Endothelial cell of umbilical vein (primary cell): ENCODE data around the gene MALAT1. TPM values are rescaled to one million over a fixed set of nuclear protein-coding genes. Genes with fewer than 3 reads are reported as not detected.

ENCODE experiments used
- BruUV-seq: library from RNA; stranded (reverse); fragments of 400-500 nt; replicated peaks from 2 replicates; lab custom pipeline; 2021; lab: Mats Ljungman, UMichigan
- CTCF ChIA-PET: fragments of 300-600, 350-600 bp; sonication (Branson Sonifier 250); formaldehyde crosslinking; loops from one replicate; lab custom pipeline; 2021; ENCODE audit warnings: antibody characterized with exemption, inconsistent platforms; lab: Charles Lee
- POLR2A ChIA-PET: fragments of 300-600, 350-600 bp; sonication (Branson Sonifier 250); formaldehyde crosslinking; loops from one replicate; lab custom pipeline; 2021; ENCODE audit warnings: antibody characterized with exemption, inconsistent platforms; lab: Charles Lee
- DNase-seq: peaks from one replicate; pipeline ENCODE4 v3.0.0-alpha.2; 2011; ENCODE audit warnings: low read depth, low spot score
- FAIRE-seq: peaks from 2 replicates; lab custom pipeline; 2011; peaks lifted over from hg19 to GRCh38; lab: Jason Lieb, UNC
- H2AFZ ChIP-seq: 2 replicates; pipeline ENCODE4 v1.6.0; 2012; ENCODE audit warnings: low read depth, low read length, control low read depth, inconsistent platforms
- H3K27ac ChIP-seq: 2 replicates; pipeline ENCODE4 v1.5.1; 2011; ENCODE audit warnings: low read depth, mild to moderate bottlenecking, control low read depth, low read length, moderate library complexity; ENCODE audit not compliant: insufficient read depth
- H3K27me3 ChIP-seq, 2 experiments: 2 replicates each; pipeline versions ENCODE4 v1.6.0 to v1.6.1; 2011; ENCODE audit warnings: low read length in 2 of 2, mixed read lengths in 1 of 2; ENCODE audit not compliant: control insufficient read depth in 2 of 2, insufficient read depth in 2 of 2
- H3K36me3 ChIP-seq, 2 experiments: 2 replicates in 1 of 2; 3 replicates in 1 of 2; pipeline ENCODE4 v1.5.1; 2011; ENCODE audit warnings: low read length in 2 of 2, mild to moderate bottlenecking in 1 of 2, moderate library complexity in 1 of 2; ENCODE audit not compliant: control insufficient read depth in 2 of 2, insufficient read depth in 2 of 2; ENCODE audit errors: extremely low read depth in 1 of 2
- H3K4me1 ChIP-seq: 3 replicates; pipeline ENCODE4 v1.5.1; 2011; ENCODE audit warnings: mild to moderate bottlenecking, low read length; ENCODE audit not compliant: control insufficient read depth, insufficient read depth; ENCODE audit errors: extremely low read depth
- H3K4me2 ChIP-seq: 2 replicates; pipeline ENCODE4 v1.6.1; 2011; ENCODE audit warnings: low read length, control low read depth, mixed read lengths; ENCODE audit not compliant: insufficient read depth
- H3K4me3 ChIP-seq, 3 experiments: fragments of 200-600 bp in 1 of 3; sonication (generic), shearing (Covaris generic) in 1 of 3; replicated peaks in 1 of 3; 2 replicates each; pipeline ENCODE4 v1.5.1; 2011 to 2016; ENCODE audit warnings: control low read depth in 3 of 3, low read length in 3 of 3, mild to moderate bottlenecking in 2 of 3, inconsistent platforms in 1 of 3, low read depth in 1 of 3, moderate library complexity in 1 of 3; ENCODE audit not compliant: insufficient read depth in 1 of 3
- H3K79me2 ChIP-seq: 2 replicates; pipeline ENCODE4 v1.6.0; 2012; ENCODE audit warnings: low read length, inconsistent platforms; ENCODE audit not compliant: control insufficient read depth, insufficient read depth
- H3K9ac ChIP-seq: replicated peaks from 2 replicates; pipeline ENCODE3; 2011; ENCODE audit warnings: low read length, control low read depth; ENCODE audit not compliant: insufficient read depth; ENCODE audit errors: extremely low read depth
- H3K9me1 ChIP-seq: replicated peaks from 3 replicates; pipeline ENCODE4 v1.6.0; 2011; ENCODE audit warnings: mild to moderate bottlenecking, low read length; ENCODE audit not compliant: control insufficient read depth, insufficient read depth; ENCODE audit errors: extremely low read depth
- H3K9me3 ChIP-seq: replicated peaks from 2 replicates; pipeline ENCODE4 v1.5.1; 2012; ENCODE audit warnings: low read length, inconsistent platforms; ENCODE audit not compliant: control insufficient read depth, insufficient read depth
- H4K20me1 ChIP-seq: replicated peaks from 2 replicates; pipeline ENCODE3; 2011; ENCODE audit warnings: mild to moderate bottlenecking, low read length; ENCODE audit not compliant: control insufficient read depth, insufficient read depth; ENCODE audit errors: extremely low read depth
- GATA2 ChIP-seq: IDR thresholded peaks from 2 replicates; pipeline ENCODE4 v1.7.0; 2011; ENCODE audit warnings: low read depth, mild to moderate bottlenecking, moderate library complexity, mixed read lengths, low read length; ENCODE audit not compliant: insufficient read length, insufficient read depth
- POLR2A ChIP-seq: IDR thresholded peaks from 2 replicates; pipeline ENCODE4 v1.6.1; 2012; ENCODE audit warnings: low read depth, mild to moderate bottlenecking, control low read depth, low read length
- POLR2AphosphoS5 ChIP-seq: IDR thresholded peaks from 2 replicates; pipeline ENCODE4 v1.6.1; 2012; ENCODE audit warnings: low read depth, mild to moderate bottlenecking, control low read depth, low read length, moderate library complexity; ENCODE audit not compliant: insufficient read depth
- dilution Hi-C: fragments of 300-500 bp; cut with MboI; formaldehyde crosslinking; loops from one replicate; pipeline ENCODE4 v1.15.0; 2019; ENCODE audit warnings: low sequenced_read_pairs; ENCODE audit not compliant: extremely low pct_ligation_motif_present
- intact Hi-C: fragments of 100-400 bp; cut with micrococcal nuclease; formaldehyde crosslinking; loops from one replicate; pipeline ENCODE4 v1.10.0; 2022
- polyA plus RNA-seq, 4 experiments: library from polyadenylated mRNA; depleted of rRNA in 3 of 4; stranded (reverse) in 3 of 4; unstranded in 1 of 4; fragments of >200 nt; gene quantifications; 2 replicates each; pipeline versions ENCODE4 v1.2.1 to v1.2.3, GENCODE V29; 2011 to 2012; ENCODE audit warnings: missing spikeins in 1 of 4
- total RNA-seq: library from RNA; stranded (reverse); gene quantifications from 2 replicates; pipeline ENCODE4 v1.2.3, GENCODE V29; 2021
- TF ChIP-seq, protein P1 (sequence below): IDR thresholded peaks from 2 replicates; pipeline ENCODE4 v1.6.1; 2011; ENCODE audit not compliant: insufficient read depth, insufficient read length

Gene MALAT1
- total and polyA plus RNA-seq, 2 donors (not counting 3 experiments of a cell fraction or from before 2014, with no cell fraction given) = 491 to 7,529 TPM

DNA sequence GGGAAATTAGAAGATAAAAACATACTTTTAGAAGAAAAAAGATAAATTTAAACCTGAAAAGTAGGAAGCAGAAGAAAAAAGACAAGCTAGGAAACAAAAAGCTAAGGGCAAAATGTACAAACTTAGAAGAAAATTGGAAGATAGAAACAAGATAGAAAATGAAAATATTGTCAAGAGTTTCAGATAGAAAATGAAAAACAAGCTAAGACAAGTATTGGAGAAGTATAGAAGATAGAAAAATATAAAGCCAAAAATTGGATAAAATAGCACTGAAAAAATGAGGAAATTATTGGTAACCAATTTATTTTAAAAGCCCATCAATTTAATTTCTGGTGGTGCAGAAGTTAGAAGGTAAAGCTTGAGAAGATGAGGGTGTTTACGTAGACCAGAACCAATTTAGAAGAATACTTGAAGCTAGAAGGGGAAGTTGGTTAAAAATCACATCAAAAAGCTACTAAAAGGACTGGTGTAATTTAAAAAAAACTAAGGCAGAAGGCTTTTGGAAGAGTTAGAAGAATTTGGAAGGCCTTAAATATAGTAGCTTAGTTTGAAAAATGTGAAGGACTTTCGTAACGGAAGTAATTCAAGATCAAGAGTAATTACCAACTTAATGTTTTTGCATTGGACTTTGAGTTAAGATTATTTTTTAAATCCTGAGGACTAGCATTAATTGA, 1.0 kb downstream of the MALAT1 start:
- peaks cover 19% of the 10 kb centered on the region for H4K20me1 ChIP-seq
- intact Hi-C loops = loop anchor here (5.0 kb wide), 1 partner anchor 43 kb away; no protein-coding TSS in a partner anchor

DNA sequence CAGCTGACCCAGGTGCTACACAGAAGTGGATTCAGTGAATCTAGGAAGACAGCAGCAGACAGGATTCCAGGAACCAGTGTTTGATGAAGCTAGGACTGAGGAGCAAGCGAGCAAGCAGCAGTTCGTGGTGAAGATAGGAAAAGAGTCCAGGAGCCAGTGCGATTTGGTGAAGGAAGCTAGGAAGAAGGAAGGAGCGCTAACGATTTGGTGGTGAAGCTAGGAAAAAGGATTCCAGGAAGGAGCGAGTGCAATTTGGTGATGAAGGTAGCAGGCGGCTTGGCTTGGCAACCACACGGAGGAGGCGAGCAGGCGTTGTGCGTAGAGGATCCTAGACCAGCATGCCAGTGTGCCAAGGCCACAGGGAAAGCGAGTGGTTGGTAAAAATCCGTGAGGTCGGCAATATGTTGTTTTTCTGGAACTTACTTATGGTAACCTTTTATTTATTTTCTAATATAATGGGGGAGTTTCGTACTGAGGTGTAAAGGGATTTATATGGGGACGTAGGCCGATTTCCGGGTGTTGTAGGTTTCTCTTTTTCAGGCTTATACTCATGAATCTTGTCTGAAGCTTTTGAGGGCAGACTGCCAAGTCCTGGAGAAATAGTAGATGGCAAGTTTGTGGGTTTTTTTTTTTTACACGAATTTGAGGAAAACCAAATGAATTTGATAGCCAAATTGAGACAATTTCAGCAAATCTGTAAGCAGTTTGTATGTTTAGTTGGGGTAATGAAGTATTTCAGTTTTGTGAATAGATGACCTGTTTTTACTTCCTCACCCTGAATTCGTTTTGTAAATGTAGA, 1.7 kb downstream of the MALAT1 start:
- peak; percentile 60 for DNase-seq
- dilution Hi-C loops = no loop called here
- Histone ChIP-seq H3K9me1 (no peaks in the 10 kb centered on the region), H3K79me2 (peaks cover 85% of the 10 kb centered on the region), H3K36me3 (peaks cover 18 to 27% of the 10 kb centered on the region in 2 experiments), H2AFZ (no peak overlapping the region), H3K27ac (peak overlapping the region; percentile 89), H3K9me3 (no peaks in the 10 kb centered on the region), H3K9ac (peak overlapping the region; percentile 95), H3K4me3 (peak overlapping the region; percentile 67 to 98 (median 91)), H3K4me2 (peak overlapping the region; percentile 97), H3K27me3 (no peaks in the 10 kb centered on the region), H4K20me1 (peaks cover 19% of the 10 kb centered on the region), H3K4me1 (peaks cover 30% of the 10 kb centered on the region)
- ChIA-PET POLR2A (interaction anchor here (0.9 to 13.9 kb wide), 13 partner anchors 8 to 85 kb away, joined by 3 to 283 read pairs (median 49); partner anchors contain the start of gene NEAT1), CTCF (interaction anchor here (2.1 to 13.9 kb wide), 4 partner anchors 12 to 32 kb away, joined by 7 to 247 read pairs (median 44); no protein-coding TSS in a partner anchor)
- no TSS peak for BruUV-seq
- TF ChIP-seq POLR2AphosphoS5 (peak; percentile 91), GATA2 (no peak), POLR2A (peak; percentile 95)
- no peak for FAIRE-seq
- intact Hi-C loops = no loop called here

More for the DNA sequence above, 1.0 kb downstream of the MALAT1 start:
- Histone ChIP-seq H3K9ac (peak overlapping the region; percentile 95), H3K27me3 (no peaks in the 10 kb centered on the region), H3K36me3 (peaks cover 12 to 22% of the 10 kb centered on the region in 2 experiments), H3K4me2 (peak overlapping the region; percentile 97), H2AFZ (no peak overlapping the region), H3K9me1 (no peaks in the 10 kb centered on the region), H3K4me3 (peak overlapping the region; percentile 67 to 98 (median 91)), H3K79me2 (peaks cover 78% of the 10 kb centered on the region), H3K9me3 (no peaks in the 10 kb centered on the region), H3K27ac (peak overlapping the region; percentile 89), H3K4me1 (peaks cover 24% of the 10 kb centered on the region)
- ChIA-PET POLR2A (interaction anchor here (0.6 to 13.9 kb wide), 22 partner anchors 9 to 117 kb away, joined by 3 to 283 read pairs (median 8); partner anchors contain the start of genes NEAT1 and SLC25A45), CTCF (interaction anchor here (1.1 to 13.9 kb wide), 6 partner anchors 11 to 80 kb away, joined by 3 to 247 read pairs (median 7); no protein-coding TSS in a partner anchor)
- dilution Hi-C loops = no loop called here
- DNase-seq = no peak
- TF ChIP-seq, protein P1, sequence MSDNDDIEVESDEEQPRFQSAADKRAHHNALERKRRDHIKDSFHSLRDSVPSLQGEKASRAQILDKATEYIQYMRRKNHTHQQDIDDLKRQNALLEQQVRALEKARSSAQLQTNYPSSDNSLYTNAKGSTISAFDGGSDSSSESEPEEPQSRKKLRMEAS = no peak
- no peak for TF ChIP-seq POLR2A
- no TSS peak for BruUV-seq
- no peak for FAIRE-seq
